ENCODE measurements around the gene ZNF677. TPM values are rescaled to one million over a fixed set of nuclear protein-coding genes. Genes with fewer than 3 reads are reported as not detected.
"Not testable (repeated sequence)": the region's sequence is repeated elsewhere in the genome, so short reads cannot be mapped to it uniquely, and the experiment has no call there.

Gene ZNF677
- total RNA-seq, 4 donors from 2014 or later: 15.6 to 29.0 (median 19.2) TPM

GRCh38 chr19:53237114-53237777, 17.4 kb downstream of the ZNF677 start:
- Histone ChIP-seq H3K9me3 (peaks cover 4 to 100% (median 13%) of the 10 kb centered on the region in 3 donors), H3K4me3 (no peak overlapping the region), H3K36me3 (peaks cover 29 to 63% of the 10 kb centered on the region in 2 donors), H3K27me3 (no peaks in the 10 kb centered on the region), H3K4me1 (no peaks in the 10 kb centered on the region), H3K27ac (no peak overlapping the region)
- TF ChIP-seq POLR2AphosphoS5 (IDR thresholded peaks at IDR 0.05) (no peak), EP300 (IDR thresholded peaks at IDR 0.05) (no peak), POLR2A (IDR thresholded peaks at IDR 0.05) (no peak)
- TF ChIP-seq, protein P1, sequence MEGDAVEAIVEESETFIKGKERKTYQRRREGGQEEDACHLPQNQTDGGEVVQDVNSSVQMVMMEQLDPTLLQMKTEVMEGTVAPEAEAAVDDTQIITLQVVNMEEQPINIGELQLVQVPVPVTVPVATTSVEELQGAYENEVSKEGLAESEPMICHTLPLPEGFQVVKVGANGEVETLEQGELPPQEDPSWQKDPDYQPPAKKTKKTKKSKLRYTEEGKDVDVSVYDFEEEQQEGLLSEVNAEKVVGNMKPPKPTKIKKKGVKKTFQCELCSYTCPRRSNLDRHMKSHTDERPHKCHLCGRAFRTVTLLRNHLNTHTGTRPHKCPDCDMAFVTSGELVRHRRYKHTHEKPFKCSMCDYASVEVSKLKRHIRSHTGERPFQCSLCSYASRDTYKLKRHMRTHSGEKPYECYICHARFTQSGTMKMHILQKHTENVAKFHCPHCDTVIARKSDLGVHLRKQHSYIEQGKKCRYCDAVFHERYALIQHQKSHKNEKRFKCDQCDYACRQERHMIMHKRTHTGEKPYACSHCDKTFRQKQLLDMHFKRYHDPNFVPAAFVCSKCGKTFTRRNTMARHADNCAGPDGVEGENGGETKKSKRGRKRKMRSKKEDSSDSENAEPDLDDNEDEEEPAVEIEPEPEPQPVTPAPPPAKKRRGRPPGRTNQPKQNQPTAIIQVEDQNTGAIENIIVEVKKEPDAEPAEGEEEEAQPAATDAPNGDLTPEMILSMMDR (IDR thresholded peaks at IDR 0.05): no peak
- no peak for ATAC-seq
- WGBS, 2 donors (ENCODE audit: low coverage in 1 of 2): 90 to 95% methylated on average over 4 of the region's 4 CpGs

GRCh38 chr19:53224606-53225005, 30.1 kb downstream of the ZNF677 start:
- Histone ChIP-seq H3K27ac (no peak overlapping the region), H3K4me1 (no peaks in the 10 kb centered on the region), H3K36me3 (peaks cover 0 to 10% of the 10 kb centered on the region in 2 donors), H3K9me3 (peaks cover 0 to 91% (median 8%) of the 10 kb centered on the region in 3 donors), H3K27me3 (no peaks in the 10 kb centered on the region), H3K4me3 (no peak overlapping the region)
- TF ChIP-seq EP300 (IDR thresholded peaks at IDR 0.05) (no peak), POLR2A (IDR thresholded peaks at IDR 0.05) (no peak), POLR2AphosphoS5 (IDR thresholded peaks at IDR 0.05) (no peak)
- TF ChIP-seq, protein P1 (IDR thresholded peaks at IDR 0.05): no peak
- 98% methylated on average over 11 of the region's 20 CpGs; no CpG with 5 or more reads in 1 of the 2 donors for WGBS, 2 donors (ENCODE audit: low coverage in 1 of 2)
- ATAC-seq: no peak

- WGBS, 2 donors (ENCODE audit: low coverage in 1 of 2): no CpG with 5 or more reads among the region's 28 CpGs
- H3K27ac ChIP-seq, H3K4me3 ChIP-seq, H3K36me3 ChIP-seq, H3K4me1 ChIP-seq, ATAC-seq, H3K27me3 ChIP-seq: not testable (repeated sequence)
- H3K9me3 ChIP-seq: peaks cover 0 to 91% (median 8%) of the 10 kb centered on the region in 3 donors
Observed at GRCh38 chr19:53222716-53223115, 32.0 kb downstream of the ZNF677 start.

DNA sequence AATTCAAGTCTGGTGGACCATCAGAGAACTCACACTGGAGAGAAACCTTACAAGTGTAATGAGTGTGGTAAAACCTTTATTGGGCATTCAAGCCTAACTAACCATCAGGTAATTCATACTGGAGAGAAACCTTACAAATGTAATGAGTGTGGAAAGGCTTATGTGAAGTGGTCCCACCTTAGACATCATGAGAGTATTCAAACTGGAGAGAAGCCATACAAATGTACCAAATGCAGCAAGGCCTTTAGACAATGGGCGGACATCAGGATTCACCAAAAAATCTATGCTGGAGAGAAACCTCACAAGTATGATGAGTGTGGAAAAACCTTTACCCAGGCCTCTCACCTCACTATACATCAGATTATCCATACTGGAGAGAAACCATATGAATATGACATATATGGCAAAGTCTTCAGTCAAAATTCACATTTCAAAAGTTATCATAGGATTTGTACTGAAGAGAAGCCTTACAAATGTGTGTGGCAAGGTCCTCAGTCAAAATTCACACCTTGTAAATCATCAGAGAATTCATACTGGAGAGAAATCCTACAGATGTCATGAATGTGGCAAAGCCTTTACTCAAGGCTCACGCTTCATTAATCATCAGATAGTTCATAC, 41.9 kb downstream of the ZNF677 start:
- no peak for ATAC-seq
- H3K9me3 ChIP-seq: peaks cover 14 to 100% (median 22%) of the 10 kb centered on the region in 3 donors
- H3K27me3 ChIP-seq: no peaks in the 10 kb centered on the region
- TF ChIP-seq EP300 (IDR thresholded peaks at IDR 0.05): no peak
- TF ChIP-seq, protein P1 (IDR thresholded peaks at IDR 0.05): no peak
- no peak for TF ChIP-seq POLR2A (IDR thresholded peaks at IDR 0.05)
- no peak for TF ChIP-seq POLR2AphosphoS5 (IDR thresholded peaks at IDR 0.05)
- no peak overlapping the region for H3K4me3 ChIP-seq
- H3K36me3 ChIP-seq: peaks cover 4 to 47% of the 10 kb centered on the region in 2 donors
- H3K4me1 ChIP-seq: no peaks in the 10 kb centered on the region
- no peak overlapping the region for H3K27ac ChIP-seq
- 92 to 100% methylated on average over 2 of the region's 2 CpGs for WGBS, 2 donors (ENCODE audit: low coverage in 1 of 2)

GRCh38 chr19:53211554-53211953, 43.1 kb downstream of the ZNF677 start:
- Histone ChIP-seq H3K36me3 (peaks cover 4 to 59% of the 10 kb centered on the region in 2 donors), H3K9me3 (peaks cover 10 to 100% (median 22%) of the 10 kb centered on the region in 3 donors)
- H3K27me3 ChIP-seq, H3K4me1 ChIP-seq, H3K27ac ChIP-seq, ATAC-seq, H3K4me3 ChIP-seq: not testable (repeated sequence)
- 72 to 100% methylated on average over 2 to 3 of the region's 3 CpGs for WGBS, 2 donors (ENCODE audit: low coverage in 1 of 2)
